Skeletal muscle cell (primary cell): ENCODE data around the gene FBXO10.
A peak's percentile ranks its signal among the peaks of the same experiment; 100 is the strongest.
"Not testable (repeated sequence)": the region's sequence is repeated elsewhere in the genome, so short reads cannot be mapped to it uniquely, and the experiment has no call there.

Source experiments
- DNase-seq: peaks from one replicate; pipeline ENCODE4 v3.0.0-alpha.2; 2010; ENCODE audit warnings: low read depth
- H3K4me3 ChIP-seq: 2 replicates; pipeline ENCODE4 v1.5.1; 2011; ENCODE audit warnings: low read depth, mild to moderate bottlenecking, control low read depth, low read length, moderate library complexity

FBXO10 gene

DNA sequence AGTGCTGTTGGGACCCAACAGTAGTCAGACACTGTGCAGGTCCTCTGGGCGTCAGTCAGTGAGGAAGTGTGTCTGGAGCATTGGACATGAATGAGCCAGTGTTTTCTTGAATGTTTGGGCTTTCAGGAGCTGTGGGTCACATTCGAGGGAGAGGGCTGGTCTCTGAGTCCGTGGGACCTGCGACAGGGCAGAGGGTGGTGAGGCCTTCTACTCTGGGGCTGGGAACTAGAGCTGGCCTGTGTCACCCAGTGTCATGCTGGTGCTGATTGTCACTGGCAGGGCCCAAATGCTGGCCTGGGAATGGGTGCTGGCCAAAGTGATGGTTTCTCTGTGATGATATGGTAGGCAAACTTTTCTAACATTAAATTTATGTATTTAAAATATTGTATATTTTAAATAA lies 80.2 kb downstream of the FBXO10 start:
- H3K4me3 ChIP-seq: no peak overlapping the region
- no peak for DNase-seq

DNA sequence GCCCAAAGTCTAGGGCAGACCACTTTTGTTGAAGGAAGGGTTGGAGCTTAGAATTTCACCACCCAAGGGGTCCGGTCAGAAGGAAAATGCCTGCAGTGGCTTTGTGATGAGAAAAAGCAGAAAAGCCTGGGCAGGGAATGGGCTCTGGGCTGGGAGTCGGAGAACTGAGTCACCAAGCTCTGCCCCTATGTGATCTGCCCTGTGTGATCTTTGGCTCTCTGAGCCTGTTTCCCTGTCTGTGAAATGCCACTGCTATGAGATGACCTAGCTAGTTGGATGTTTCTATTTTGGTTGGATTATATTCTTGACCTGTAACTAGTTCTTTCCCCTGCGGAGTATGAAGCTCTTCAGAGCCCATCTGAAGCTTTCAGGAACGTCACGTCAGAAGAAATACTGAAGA lies 80.6 kb downstream of the FBXO10 start:
- no peak for DNase-seq
- no peak overlapping the region for H3K4me3 ChIP-seq

- DNase-seq: no peak
Observed at GRCh38 chr9:37491939-37492338, 84.2 kb downstream of the FBXO10 start.

DNA sequence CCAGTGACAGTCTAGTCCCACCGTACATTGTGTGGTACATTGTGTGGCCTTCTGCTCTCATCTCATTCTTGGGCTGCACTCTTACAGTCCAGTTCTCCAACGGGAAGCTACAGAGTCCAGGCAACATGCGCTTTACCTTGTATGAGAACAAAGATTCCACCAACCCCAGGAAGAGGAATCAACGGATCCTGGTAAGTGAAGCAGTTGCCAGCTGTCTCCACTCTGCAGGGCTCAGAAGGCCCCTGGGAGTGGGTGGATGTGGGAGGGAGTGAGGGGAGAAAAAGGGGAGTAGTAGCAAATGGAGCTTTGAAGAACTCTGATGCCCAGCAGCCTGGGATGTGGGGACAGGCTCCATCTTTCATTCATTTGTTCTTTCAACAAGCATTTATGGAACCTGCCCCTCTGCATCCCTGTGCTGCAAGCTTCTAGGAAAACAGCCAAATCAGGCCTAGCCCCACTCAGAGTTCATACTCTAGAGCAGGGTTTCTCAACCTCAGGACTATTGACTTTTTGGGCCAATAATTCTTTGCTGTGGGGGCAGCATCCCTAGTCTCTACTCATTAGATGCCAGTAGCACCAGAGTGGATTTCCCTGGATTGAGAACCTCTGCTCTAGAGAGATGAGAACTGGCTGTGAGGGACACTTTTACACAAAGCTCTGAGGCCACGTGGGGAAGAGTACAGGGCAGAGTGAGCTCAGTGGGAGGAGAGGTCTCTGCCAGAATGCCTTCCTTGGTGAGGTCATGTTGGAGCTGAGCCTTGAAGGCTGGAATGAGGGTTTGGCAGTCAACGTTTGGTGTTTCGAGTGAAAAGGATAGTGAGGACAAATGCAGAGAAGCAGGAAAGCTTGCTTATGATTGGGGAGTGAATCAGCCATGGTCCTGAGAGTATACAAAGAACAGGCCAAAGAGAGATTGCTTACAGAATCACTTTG lies 89.3 kb downstream of the FBXO10 start:
- peak; percentile 92 for DNase-seq
- peak overlapping the region; percentile 92 for H3K4me3 ChIP-seq

More at GRCh38 chr9:37491939-37492338, 84.2 kb downstream of the FBXO10 start:
- H3K4me3 ChIP-seq: no peak overlapping the region

DNA sequence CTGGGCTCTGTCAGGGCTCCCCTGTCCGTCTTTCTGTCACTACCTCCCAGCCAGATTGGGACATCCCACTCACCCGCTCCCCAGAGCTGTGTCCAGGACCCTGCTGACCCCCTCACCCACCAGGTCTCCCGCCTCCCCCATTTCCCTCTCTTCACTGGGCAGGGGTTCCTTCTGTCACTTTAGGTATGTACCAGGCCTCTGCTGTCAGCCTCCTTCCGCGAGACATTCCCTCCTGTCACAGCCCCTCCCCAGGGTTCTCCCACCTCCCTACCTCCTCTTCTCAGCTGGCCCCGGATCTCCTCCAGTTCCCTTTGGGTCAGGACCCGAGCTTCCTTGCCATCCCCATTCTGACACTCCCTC lies 89.9 kb downstream of the FBXO10 start:
- DNase-seq: no peak
- H3K4me3 ChIP-seq: peak overlapping the region; percentile 92

DNA sequence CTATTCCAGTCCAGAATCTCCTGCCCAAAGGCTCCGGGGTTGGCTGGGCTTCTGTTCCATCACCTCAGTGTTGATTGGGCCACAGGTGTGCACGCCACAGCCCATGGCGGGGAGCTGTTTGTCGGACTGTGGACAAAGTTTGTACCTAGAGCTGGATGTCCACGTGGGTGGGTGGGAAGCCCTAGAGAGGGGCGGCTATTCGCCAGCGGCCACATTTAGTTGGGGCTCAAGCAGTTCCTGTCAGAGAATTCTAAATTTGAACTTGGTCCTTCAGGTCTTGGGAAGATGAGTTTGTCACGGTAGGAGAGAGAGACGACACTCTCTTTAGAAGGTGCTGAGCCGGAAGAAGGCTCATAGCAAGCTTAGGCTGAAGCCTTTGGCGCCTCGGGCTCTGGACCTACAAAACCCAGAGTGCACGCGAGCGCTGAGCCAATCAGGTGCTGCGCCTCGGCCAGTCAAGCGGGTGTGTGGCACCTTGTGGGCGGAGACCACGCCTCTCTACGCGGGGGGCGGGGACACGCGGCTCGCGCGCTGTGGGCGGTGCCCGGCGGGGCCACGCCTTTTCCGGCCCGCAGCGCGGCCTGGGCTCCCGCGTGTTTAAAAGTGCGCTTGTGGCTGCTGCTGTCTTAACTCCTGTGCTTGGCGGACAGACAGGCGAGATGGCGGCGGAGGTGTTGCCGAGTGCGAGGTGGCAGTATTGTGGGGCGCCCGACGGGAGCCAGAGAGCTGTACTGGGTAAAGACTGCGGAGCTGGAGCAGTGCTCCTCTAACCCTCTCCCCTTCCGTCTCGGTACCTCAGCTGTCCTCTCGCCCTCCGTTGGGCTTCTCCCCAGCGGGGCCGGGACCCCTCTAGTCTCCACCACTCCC lies 90.6 kb downstream of the FBXO10 start, which contains the start of gene POLR1E:
Gene POLR1E, plus strand, starts transcription at position 560 of the 867 bp plus-strand sequence. Its CDS starts 100 bp downstream, at position 660.
- peak within 1 kb of the TSS; percentile 92 for H3K4me3 ChIP-seq

GRCh38 chr9:37480759-37481158 lies 95.4 kb downstream of the FBXO10 start:
- DNase-seq: no peak
- no peak overlapping the region for H3K4me3 ChIP-seq

More for the DNA sequence above, 90.6 kb downstream of the FBXO10 start, which contains the start of gene POLR1E:
- DNase-seq: peak; percentile 72

- DNase-seq: not testable (repeated sequence)
Observed at GRCh38 chr9:37477987-37478619, 98.1 kb downstream of the FBXO10 start.

GRCh38 chr9:37477443-37477842 lies 98.7 kb downstream of the FBXO10 start:
- H3K4me3 ChIP-seq: not testable (repeated sequence)

More at GRCh38 chr9:37477987-37478619, 98.1 kb downstream of the FBXO10 start:
- not testable (repeated sequence) for H3K4me3 ChIP-seq

DNA sequence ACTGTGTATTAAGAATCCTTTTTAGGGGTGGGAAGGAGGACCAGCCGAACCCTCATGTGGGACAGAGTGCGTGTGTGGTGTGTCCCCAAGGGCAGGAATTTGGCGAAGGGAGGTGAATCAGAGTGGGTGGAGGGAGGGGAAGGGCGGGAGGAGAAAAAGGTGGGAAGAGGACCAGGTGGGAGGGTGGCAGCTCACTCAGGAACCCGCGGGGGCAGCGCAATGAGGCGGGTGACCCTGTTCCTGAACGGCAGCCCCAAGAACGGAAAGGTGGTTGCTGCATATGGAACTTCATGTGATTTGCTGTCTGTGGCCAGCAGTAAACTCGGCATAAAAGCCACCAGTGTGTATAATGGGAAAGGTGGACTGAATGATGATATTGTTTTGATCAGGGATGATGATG lies 99.2 kb downstream of the FBXO10 start:
- H3K4me3 ChIP-seq: no peak overlapping the region
- no peak for DNase-seq

More at GRCh38 chr9:37477443-37477842, 98.7 kb downstream of the FBXO10 start:
- not testable (repeated sequence) for DNase-seq

GRCh38 chr9:37474438-37474837 lies 101.7 kb downstream of the FBXO10 start:
- H3K4me3 ChIP-seq: no peak overlapping the region
- DNase-seq: no peak

GRCh38 chr9:37473982-37474381 lies 102.2 kb downstream of the FBXO10 start:
- not testable (repeated sequence) for DNase-seq, H3K4me3 ChIP-seq

DNA sequence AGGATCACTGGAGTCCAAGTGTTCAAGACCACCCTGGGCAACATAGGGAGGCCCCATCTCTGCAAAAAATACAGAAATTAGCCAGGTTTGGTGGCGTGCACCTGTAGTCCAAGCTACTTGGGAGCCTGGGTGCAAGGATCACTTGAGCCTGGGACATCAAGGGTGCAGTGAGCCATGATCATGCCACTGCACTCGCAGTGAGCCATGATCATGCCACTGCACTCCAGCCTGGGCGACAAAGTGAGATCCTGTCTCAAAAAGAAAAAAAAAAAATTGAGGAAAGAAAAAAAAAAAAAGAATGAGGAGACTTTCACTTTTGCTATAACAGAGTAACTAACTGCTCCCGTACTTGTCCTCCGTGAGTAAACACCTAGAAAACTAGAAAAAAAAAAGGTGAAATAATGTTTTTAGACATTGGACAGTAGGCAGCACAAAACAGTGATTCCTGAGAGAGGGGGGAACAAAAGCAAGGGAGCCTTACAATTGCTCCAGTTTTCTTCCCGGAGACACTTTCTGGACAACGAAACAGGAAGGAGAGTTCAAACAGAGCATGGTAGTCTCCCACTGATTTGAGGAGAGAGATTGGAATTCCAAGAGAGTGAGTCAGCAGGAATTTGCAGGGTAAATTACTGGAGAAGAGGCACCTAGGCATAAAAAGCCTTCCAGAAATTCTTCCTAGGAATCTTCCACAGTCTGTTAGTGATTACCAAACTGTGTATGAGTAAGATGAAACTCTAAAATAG lies 104.1 kb downstream of the FBXO10 start:
- peak; percentile 73 for DNase-seq
- peak overlapping the region; percentile 37 for H3K4me3 ChIP-seq

- H3K4me3 ChIP-seq: no peak overlapping the region
- DNase-seq: no peak
Observed at GRCh38 chr9:37468620-37469019, 107.6 kb downstream of the FBXO10 start.

DNA sequence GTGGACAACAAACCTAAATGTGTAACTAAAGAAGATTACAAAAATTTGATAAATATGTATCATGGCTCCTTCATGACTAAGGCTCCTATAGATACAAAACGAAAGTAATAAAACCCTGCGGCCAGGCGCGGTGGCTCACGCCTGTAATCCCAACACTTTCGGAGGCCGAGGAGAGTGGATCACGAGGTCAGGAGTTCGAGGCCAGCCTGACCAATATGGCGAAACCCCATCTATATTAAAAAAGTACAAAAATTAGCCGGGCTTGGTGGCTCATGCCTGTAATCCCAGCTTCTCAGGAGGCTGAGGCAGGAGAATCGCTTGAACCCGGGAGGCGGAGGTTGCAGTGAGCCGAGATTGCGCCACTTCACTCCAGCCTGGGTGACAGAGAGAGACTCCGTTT lies 108.7 kb downstream of the FBXO10 start:
- not testable (repeated sequence) for DNase-seq, H3K4me3 ChIP-seq

DNA sequence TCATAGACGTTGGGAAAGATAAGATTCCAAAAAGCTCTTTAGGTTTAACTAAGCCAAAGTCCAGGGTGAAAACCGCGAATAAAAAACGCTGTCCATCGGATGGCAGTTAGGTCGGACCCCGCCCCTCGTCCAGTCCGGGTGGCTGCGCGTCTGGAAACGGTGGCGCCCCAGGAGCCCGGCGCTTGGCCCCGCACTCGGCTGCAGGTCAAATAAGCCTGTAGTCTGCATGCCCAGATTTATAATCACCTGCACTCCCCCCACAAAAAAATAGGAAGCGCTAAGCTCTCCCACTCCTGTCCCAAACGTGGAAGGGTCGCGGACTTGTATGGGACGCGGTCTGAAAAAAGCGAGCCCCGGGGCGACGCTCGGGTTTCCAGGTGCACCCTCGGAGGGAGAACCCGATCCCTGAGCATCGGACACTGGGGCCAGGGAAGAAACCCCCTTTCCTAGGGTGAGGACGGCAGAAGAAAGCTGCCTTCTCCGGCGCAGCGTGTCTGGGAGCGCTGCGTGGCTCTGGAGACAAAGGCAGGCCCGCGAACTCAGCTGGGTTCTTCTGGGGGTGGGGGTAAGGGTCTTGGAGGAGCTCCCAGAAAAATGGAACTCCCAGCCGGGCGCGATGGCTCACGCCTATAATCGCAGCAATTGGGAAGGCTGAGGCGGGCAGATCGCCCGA lies 110.0 kb downstream of the FBXO10 start:
- peak; percentile 40 for DNase-seq
- H3K4me3 ChIP-seq: peak overlapping the region; percentile 94

DNA sequence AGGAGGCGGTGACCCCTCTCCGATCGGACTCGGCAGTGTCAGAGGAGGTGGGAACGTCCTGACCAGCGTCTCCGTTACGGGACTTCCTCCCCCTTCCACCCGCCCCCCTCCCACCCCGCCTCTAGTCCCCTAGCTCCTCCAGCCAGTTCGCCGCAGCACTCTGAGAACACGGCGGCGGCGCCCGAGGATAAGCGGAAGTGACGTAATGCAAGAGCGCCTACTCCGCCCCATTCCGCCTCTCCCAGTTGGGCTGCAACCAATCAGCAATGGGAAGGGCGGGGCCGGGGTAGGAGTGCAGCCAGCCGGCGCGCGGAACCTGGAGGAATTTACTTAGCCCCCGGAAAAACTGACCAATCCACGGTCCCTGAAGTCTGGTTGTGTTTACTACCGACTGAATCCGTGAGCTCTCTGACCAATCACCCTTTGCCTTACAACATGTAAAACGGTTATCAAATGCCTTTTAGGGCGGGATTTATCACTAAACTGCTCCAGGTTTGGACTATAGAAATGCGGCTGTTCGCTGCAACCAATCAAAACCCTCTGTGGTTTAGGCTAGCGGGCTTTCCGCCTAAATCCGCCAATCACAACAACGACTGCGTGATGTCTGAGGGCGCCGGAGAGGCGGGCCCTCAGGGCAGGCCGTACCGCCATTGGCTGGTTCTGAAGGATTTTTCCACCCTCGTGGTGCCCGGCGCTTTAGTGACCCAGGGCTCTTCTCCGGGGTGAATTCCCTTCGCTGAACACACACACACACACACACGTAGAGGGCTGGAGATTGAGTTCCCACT lies 110.7 kb downstream of the FBXO10 start, which contains the start of gene ZBTB5:
Gene ZBTB5, minus strand, starts transcription at position 202 of the 788 bp plus-strand sequence. CDS start 22,899 bp downstream, outside the sequence.
- peak; percentile 98 for DNase-seq
- peak within 1 kb of the TSS; percentile 94 for H3K4me3 ChIP-seq
